A549 (cell line): ENCODE data around the gene ACER3. TPM values are rescaled to one million over a fixed set of nuclear protein-coding genes. Genes with fewer than 3 reads are reported as not detected.

Source experiments
- ATAC-seq, 2 experiments: fragments of 200-7000 bp in 1 of 2; fragments of >200 bp in 1 of 2; cut with Nextera tagmentation in 1 of 2; cut with Tn5 transposase in 1 of 2; 3 replicates each; pipeline versions ENCODE4 v1.8.0 to v1.9.1; 2018 to 2020; ENCODE audit warnings: mild to moderate bottlenecking in 1 of 2, moderate library complexity in 1 of 2
- CTCF ChIA-PET: fragments of 300-600 bp; sonication (Branson Sonifier 250); formaldehyde crosslinking; extraction: SDS; loops from one replicate; lab custom pipeline; 2021; ENCODE audit warnings: antibody characterized with exemption, inconsistent platforms; lab: Yijun Ruan, JAX
- POLR2A ChIA-PET: fragments of 350-600 bp; formaldehyde crosslinking; extraction: SDS; loops from one replicate; lab custom pipeline; 2021; ENCODE audit warnings: antibody characterized with exemption, inconsistent platforms; lab: Yijun Ruan, JAX
- DNase-seq, 2 experiments: peaks; one replicate each; pipeline versions ENCODE4 v3.0.0 to v3.0.0-alpha.2; 2011 to 2016; ENCODE audit warnings: low read depth in 1 of 2, low spot score in 1 of 2
- FAIRE-seq: peaks from 2 replicates; lab custom pipeline; 2011; peaks lifted over from hg19 to GRCh38; lab: Jason Lieb, UNC
- H3K27ac ChIP-seq, 2 experiments: fragments of >200 bp; sonication (Bioruptor Twin); formaldehyde crosslinking; 3 replicates each; pipeline ENCODE4 v1.5.1; 2016 to 2017
- H3K4me1 ChIP-seq: fragments of >200 bp; sonication (Bioruptor Twin); formaldehyde crosslinking; 3 replicates; pipeline ENCODE4 v1.6.1; 2016
- H3K4me2 ChIP-seq: fragments of >200 bp; sonication (Bioruptor Twin); formaldehyde crosslinking; 3 replicates; pipeline ENCODE4 v1.6.1; 2016
- H3K4me3 ChIP-seq: fragments of >200 bp; sonication (Bioruptor Twin); formaldehyde crosslinking; 3 replicates; pipeline ENCODE4 v1.5.1; 2016
- H3K9me3 ChIP-seq: fragments of >200 bp; sonication (Bioruptor Twin); formaldehyde crosslinking; 3 replicates; pipeline ENCODE4 v1.6.1; 2016
- CBX8 ChIP-seq: fragments of 200-600 bp; sonication (generic); IDR thresholded peaks from 2 replicates; pipeline ENCODE4 v1.6.1; 2016
- CEBPB ChIP-seq, 2 experiments: fragments of >200 bp in 1 of 2; sonication (Bioruptor Twin) in 1 of 2; formaldehyde crosslinking in 1 of 2; IDR thresholded peaks; 2 replicates each; pipeline ENCODE4 v1.6.1; 2012 to 2016
- EP300 ChIP-seq, 2 experiments: fragments of >200 bp; sonication (Bioruptor Twin); formaldehyde crosslinking; IDR thresholded peaks; 2 replicates in 1 of 2; 3 replicates in 1 of 2; pipeline ENCODE4 v1.6.1; 2016 to 2017
- ESRRA ChIP-seq: fragments of 150-350 bp; IDR thresholded peaks from 2 replicates; pipeline ENCODE4 v1.6.1; 2014; ENCODE audit warnings: mild to moderate bottlenecking, low read length, borderline replicate concordance
- HEYL ChIP-seq: fragments of 250-450 bp; sonication (Bioruptor Pico); IDR thresholded peaks from 2 replicates; pipeline ENCODE4 v1.8.0; 2021; ENCODE audit warnings: mild to moderate bottlenecking, moderate library complexity
- HMGXB4 ChIP-seq: fragments of 250-450 bp; sonication (Bioruptor Pico); IDR thresholded peaks from 2 replicates; pipeline ENCODE4 v1.5.0; 2021; ENCODE audit warnings: mild to moderate bottlenecking, moderate library complexity, borderline replicate concordance
- HOXA7 ChIP-seq: fragments of 250-450 bp; sonication (Bioruptor Pico); IDR thresholded peaks from 2 replicates; pipeline ENCODE4 v1.5.0; 2020; ENCODE audit warnings: mild to moderate bottlenecking, moderate library complexity
- HOXB5 ChIP-seq: fragments of 250-450 bp; sonication (Bioruptor Pico); IDR thresholded peaks from 2 replicates; pipeline ENCODE4 v1.5.0; 2020; ENCODE audit warnings: mild to moderate bottlenecking, moderate library complexity
- JUNB ChIP-seq: fragments of >200 bp; sonication (Bioruptor Twin); formaldehyde crosslinking; IDR thresholded peaks from 2 replicates; pipeline ENCODE4 v1.6.1; 2016
- KDM5A ChIP-seq: fragments of 200-600 bp; sonication (generic); IDR thresholded peaks from 2 replicates; pipeline ENCODE4 v1.6.1; 2016; ENCODE audit warnings: antibody characterized with exemption, mild to moderate bottlenecking
- MAFK ChIP-seq: fragments of 450-650 bp; IDR thresholded peaks from 2 replicates; pipeline ENCODE4 v1.6.1; 2014; ENCODE audit not compliant: partially characterized antibody
- MYC ChIP-seq: IDR thresholded peaks from 2 replicates; pipeline ENCODE4 v1.6.1; 2012; ENCODE audit warnings: mild to moderate bottlenecking, inconsistent platforms, low read length, improper control_type of control experiment, borderline replicate concordance
- NFE2L2 ChIP-seq: fragments of 150-350 bp; conservative IDR thresholded peaks from 2 replicates; pipeline ENCODE4 v1.6.1; 2014; ENCODE audit warnings: low read length
- NR3C1 ChIP-seq: fragments of >200 bp; sonication (Bioruptor Twin); formaldehyde crosslinking; IDR thresholded peaks from 3 replicates; pipeline ENCODE4 v1.6.1; 2017
- POLR2A ChIP-seq: IDR thresholded peaks from 2 replicates; pipeline ENCODE4 v1.6.1; 2012; ENCODE audit warnings: mild to moderate bottlenecking, low read length
- POLR2AphosphoS2 ChIP-seq: conservative IDR thresholded peaks from 2 replicates; pipeline ENCODE4 v1.6.1; 2012; ENCODE audit warnings: low read length, improper control_type of control experiment, inconsistent platforms
- RARB ChIP-seq: fragments of 250-450 bp; sonication (Bioruptor Pico); IDR thresholded peaks from 2 replicates; pipeline ENCODE4 v1.8.0; 2021; ENCODE audit warnings: mild to moderate bottlenecking, moderate library complexity
- RFX5 ChIP-seq: fragments of 450-650 bp; IDR thresholded peaks from 2 replicates; pipeline ENCODE4 v1.7.1; 2014; ENCODE audit warnings: antibody characterized with exemption, mild to moderate bottlenecking, moderate library complexity
- RNF2 ChIP-seq: fragments of 200-600 bp; sonication (generic); IDR thresholded peaks from 2 replicates; pipeline ENCODE4 v1.6.1; 2016; ENCODE audit warnings: low read depth, mild to moderate bottlenecking, antibody characterized with exemption, moderate library complexity, borderline replicate concordance
- SMC3 ChIP-seq: fragments of >200 bp; sonication (Bioruptor Twin); formaldehyde crosslinking; IDR thresholded peaks from 3 replicates; pipeline ENCODE4 v1.6.1; 2018; ENCODE audit warnings: inconsistent platforms
- SREBF2 ChIP-seq: fragments of 450-650 bp; IDR thresholded peaks from 2 replicates; pipeline ENCODE4 v1.6.1; 2014; ENCODE audit warnings: mild to moderate bottlenecking, moderate library complexity
- USF2 ChIP-seq: fragments of 450-650 bp; IDR thresholded peaks from 2 replicates; pipeline ENCODE4 v1.6.1; 2014; ENCODE audit warnings: antibody characterized with exemption
- ZNF302 ChIP-seq: fragments of 250-450 bp; sonication (Bioruptor Pico); IDR thresholded peaks from 2 replicates; pipeline ENCODE4 v1.9.0; 2021; ENCODE audit warnings: inconsistent platforms, mild to moderate bottlenecking, moderate library complexity
- WGBS: methylation state at CpG from one replicate; pipeline ENCODE4 v1.1.6; 2017; ENCODE audit errors: missing lambda C conversion rate; 5-methylcytosine and 5-hydroxymethylcytosine counted together
- polyA plus RNA-seq, 4 experiments: library from polyadenylated mRNA; depleted of rRNA in 3 of 4; stranded (reverse); fragments of >200 nt; fragmentation: RNase III in 1 of 4; extraction: RNeasy Plus Mini Kit Qiagen cat#74134 plus additional on column Dnase treatment in 1 of 4; gene quantifications; 2 replicates in 3 of 4; 3 replicates in 1 of 4; pipeline ENCODE4 v1.2.3, GENCODE V29; 2011 to 2017
- TF ChIP-seq, protein P1 (sequence below): fragments of >200 bp; sonication (Bioruptor Twin); formaldehyde crosslinking; IDR thresholded peaks from 3 replicates; pipeline ENCODE4 v1.5.1; 2016
- TF ChIP-seq, protein P2 (sequence below): IDR thresholded peaks from 2 replicates; pipeline ENCODE4 v1.6.1; 2012
- TF ChIP-seq, protein P3 (sequence below): fragments of 150-350 bp; IDR thresholded peaks from 2 replicates; pipeline ENCODE4 v1.6.1; 2014; ENCODE audit warnings: low read depth, mild to moderate bottlenecking, low read length
- TF ChIP-seq, protein P4 (sequence below): IDR thresholded peaks from 2 replicates; pipeline ENCODE4 v1.6.1; 2012; ENCODE audit warnings: low read depth, borderline replicate concordance

Gene ACER3
- polyA plus RNA-seq, 2 of the 4 experiments (the other 2 are of a cell fraction), result 16.0 to 46.6 TPM

DNA sequence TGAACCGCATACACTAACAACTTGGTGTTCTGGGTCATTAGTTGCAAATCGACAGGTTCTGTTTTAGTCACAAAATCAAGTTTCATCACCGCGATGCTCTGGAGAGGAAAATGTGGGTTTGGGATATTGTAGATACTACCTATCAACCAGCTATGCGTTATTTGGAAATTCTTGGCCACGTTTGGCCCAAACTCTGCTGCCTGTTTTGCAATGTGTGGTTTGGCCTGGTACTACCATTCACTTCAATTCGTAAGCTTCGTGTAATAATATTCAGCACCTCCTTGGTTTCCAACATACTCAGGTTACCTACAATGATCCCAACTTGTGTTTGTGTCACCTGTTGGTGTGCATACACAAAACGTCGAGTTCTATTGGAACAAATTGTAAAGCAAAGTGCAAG is 16.2 kb upstream of the ACER3 start (continued):
- TF ChIP-seq SREBF2, result no peak
- TF ChIP-seq, all 56 proteins: peak for 0

- ATAC-seq (no peak), FAIRE-seq (no peak), DNase-seq (no peak)
- H3K4me2 ChIP-seq, result no peak overlapping the region
- CTCF ChIA-PET, result no interaction called here
- no peaks in the 10 kb centered on the region for H3K9me3 ChIP-seq
- TF ChIP-seq CBX8, result no peak
- no peak for TF ChIP-seq MAFK
- no peak for TF ChIP-seq EP300 (IDR thresholded peaks at IDR 0.05)
- TF ChIP-seq USF2, result no peak
- TF ChIP-seq, protein P1, sequence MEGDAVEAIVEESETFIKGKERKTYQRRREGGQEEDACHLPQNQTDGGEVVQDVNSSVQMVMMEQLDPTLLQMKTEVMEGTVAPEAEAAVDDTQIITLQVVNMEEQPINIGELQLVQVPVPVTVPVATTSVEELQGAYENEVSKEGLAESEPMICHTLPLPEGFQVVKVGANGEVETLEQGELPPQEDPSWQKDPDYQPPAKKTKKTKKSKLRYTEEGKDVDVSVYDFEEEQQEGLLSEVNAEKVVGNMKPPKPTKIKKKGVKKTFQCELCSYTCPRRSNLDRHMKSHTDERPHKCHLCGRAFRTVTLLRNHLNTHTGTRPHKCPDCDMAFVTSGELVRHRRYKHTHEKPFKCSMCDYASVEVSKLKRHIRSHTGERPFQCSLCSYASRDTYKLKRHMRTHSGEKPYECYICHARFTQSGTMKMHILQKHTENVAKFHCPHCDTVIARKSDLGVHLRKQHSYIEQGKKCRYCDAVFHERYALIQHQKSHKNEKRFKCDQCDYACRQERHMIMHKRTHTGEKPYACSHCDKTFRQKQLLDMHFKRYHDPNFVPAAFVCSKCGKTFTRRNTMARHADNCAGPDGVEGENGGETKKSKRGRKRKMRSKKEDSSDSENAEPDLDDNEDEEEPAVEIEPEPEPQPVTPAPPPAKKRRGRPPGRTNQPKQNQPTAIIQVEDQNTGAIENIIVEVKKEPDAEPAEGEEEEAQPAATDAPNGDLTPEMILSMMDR, result no peak
- no peak for TF ChIP-seq KDM5A
- no peak for TF ChIP-seq SREBF2
- no peak for TF ChIP-seq SMC3
- no peak for TF ChIP-seq NFE2L2
- TF ChIP-seq HMGXB4 (CRISPR knock-in tag), result no peak
- TF ChIP-seq, protein P2, sequence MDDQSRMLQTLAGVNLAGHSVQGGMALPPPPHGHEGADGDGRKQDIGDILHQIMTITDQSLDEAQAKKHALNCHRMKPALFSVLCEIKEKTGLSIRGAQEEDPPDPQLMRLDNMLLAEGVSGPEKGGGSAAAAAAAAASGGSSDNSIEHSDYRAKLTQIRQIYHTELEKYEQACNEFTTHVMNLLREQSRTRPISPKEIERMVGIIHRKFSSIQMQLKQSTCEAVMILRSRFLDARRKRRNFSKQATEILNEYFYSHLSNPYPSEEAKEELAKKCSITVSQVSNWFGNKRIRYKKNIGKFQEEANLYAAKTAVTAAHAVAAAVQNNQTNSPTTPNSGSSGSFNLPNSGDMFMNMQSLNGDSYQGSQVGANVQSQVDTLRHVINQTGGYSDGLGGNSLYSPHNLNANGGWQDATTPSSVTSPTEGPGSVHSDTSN, result no peak
- no peak for TF ChIP-seq NR3C1
- no peak for TF ChIP-seq ESRRA
- TF ChIP-seq POLR2A, result no peak
- TF ChIP-seq RNF2, result no peak
- TF ChIP-seq HOXA7, result no peak
- TF ChIP-seq, protein P3, sequence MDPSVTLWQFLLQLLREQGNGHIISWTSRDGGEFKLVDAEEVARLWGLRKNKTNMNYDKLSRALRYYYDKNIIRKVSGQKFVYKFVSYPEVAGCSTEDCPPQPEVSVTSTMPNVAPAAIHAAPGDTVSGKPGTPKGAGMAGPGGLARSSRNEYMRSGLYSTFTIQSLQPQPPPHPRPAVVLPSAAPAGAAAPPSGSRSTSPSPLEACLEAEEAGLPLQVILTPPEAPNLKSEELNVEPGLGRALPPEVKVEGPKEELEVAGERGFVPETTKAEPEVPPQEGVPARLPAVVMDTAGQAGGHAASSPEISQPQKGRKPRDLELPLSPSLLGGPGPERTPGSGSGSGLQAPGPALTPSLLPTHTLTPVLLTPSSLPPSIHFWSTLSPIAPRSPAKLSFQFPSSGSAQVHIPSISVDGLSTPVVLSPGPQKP, result no peak
- H3K4me1 ChIP-seq, result no peaks in the 10 kb centered on the region
- H3K27ac ChIP-seq, result no peak overlapping the region
- H3K4me3 ChIP-seq, result no peak overlapping the region
- 62% methylated on average over 3 of the region's 3 CpGs for WGBS
- POLR2A ChIA-PET, result no interaction called here
Measured at GRCh38 chr11:76845069-76845468, 15.6 kb upstream of the ACER3 start.

- 46% methylated on average over 3 of the region's 3 CpGs for WGBS
- no peak for FAIRE-seq
- TF ChIP-seq, protein P4, sequence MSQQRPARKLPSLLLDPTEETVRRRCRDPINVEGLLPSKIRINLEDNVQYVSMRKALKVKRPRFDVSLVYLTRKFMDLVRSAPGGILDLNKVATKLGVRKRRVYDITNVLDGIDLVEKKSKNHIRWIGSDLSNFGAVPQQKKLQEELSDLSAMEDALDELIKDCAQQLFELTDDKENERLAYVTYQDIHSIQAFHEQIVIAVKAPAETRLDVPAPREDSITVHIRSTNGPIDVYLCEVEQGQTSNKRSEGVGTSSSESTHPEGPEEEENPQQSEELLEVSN, result no peak
- no peak for TF ChIP-seq ZNF302 (CRISPR knock-in tag)
- no peak for TF ChIP-seq POLR2AphosphoS2
- TF ChIP-seq HEYL, result no peak
- TF ChIP-seq JUNB, result no peak
- TF ChIP-seq HOXB5 (CRISPR knock-in tag), result no peak
- TF ChIP-seq MAFK, result no peak
- no peak for TF ChIP-seq CEBPB (IDR thresholded peaks at IDR 0.05)
- no peak for TF ChIP-seq MYC
- TF ChIP-seq RNF2, result no peak
- TF ChIP-seq SMC3, result no peak
- TF ChIP-seq EP300 (IDR thresholded peaks at IDR 0.05), result no peak
- no peak for TF ChIP-seq RFX5
- TF ChIP-seq RARB (CRISPR knock-in tag), result no peak
- no peak for TF ChIP-seq HMGXB4 (CRISPR knock-in tag)
- no peak for TF ChIP-seq KDM5A
- no peak for ATAC-seq
- CTCF ChIA-PET, result interaction anchor here (1.5 kb wide), 1 partner anchor 35 kb away, joined by 5 read pairs; no protein-coding TSS in a partner anchor
- no peaks in the 10 kb centered on the region for H3K9me3 ChIP-seq
- H3K4me2 ChIP-seq, result no peak overlapping the region
- no peak overlapping the region for H3K4me3 ChIP-seq
- no peaks in the 10 kb centered on the region for H3K4me1 ChIP-seq
- DNase-seq, result no peak
- POLR2A ChIA-PET, result no interaction called here
- no peak overlapping the region for H3K27ac ChIP-seq
Measured at GRCh38 chr11:76846441-76846840, 14.3 kb upstream of the ACER3 start.
